ENCODE data around the gene PTPN13.

DNA sequence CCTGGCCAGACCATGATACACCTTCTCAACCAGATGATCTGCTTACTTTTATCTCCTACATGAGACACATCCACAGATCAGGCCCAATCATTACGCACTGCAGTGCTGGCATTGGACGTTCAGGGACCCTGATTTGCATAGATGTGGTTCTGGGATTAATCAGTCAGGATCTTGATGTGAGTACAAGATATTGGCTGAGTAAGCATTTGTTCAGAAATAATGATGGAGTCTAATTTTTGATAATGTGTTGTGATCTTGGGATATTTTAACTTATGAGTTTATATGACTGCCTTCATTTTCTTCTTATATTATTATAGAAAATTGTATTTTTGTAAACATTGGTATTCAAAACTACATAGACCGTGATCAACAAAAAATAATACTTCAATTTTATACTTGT is 215.7 kb downstream of the PTPN13 start:
- no peak for TF ChIP-seq CTCF (IDR thresholded peaks at IDR 0.05)
- no peak for TF ChIP-seq EP300 (IDR thresholded peaks at IDR 0.05)
